NCI-H460 (cell line): Measurements from ENCODE around the gene FOXA1. TPM values are rescaled to one million over a fixed set of nuclear protein-coding genes. Genes with fewer than 3 reads are reported as not detected.
"Not testable (repeated sequence)": the region's sequence is repeated elsewhere in the genome, so short reads cannot be mapped to it uniquely, and the experiment has no call there.

ENCODE experiments used
- DNase-seq: peaks from one replicate; pipeline ENCODE4 v3.0.0-alpha.2; 2016; ENCODE audit warnings: low read depth; ENCODE audit errors: extremely low read depth
- total RNA-seq: library from RNA; depleted of rRNA; stranded (reverse); fragments of >200 nt; shearing (Covaris generic); gene quantifications from 2 replicates; pipeline ENCODE4 v1.2.3, GENCODE V29; 2014; rRNA removed

Gene FOXA1
- total RNA-seq, 1 experiment from 2014 or later, result 30.0 TPM

DNA sequence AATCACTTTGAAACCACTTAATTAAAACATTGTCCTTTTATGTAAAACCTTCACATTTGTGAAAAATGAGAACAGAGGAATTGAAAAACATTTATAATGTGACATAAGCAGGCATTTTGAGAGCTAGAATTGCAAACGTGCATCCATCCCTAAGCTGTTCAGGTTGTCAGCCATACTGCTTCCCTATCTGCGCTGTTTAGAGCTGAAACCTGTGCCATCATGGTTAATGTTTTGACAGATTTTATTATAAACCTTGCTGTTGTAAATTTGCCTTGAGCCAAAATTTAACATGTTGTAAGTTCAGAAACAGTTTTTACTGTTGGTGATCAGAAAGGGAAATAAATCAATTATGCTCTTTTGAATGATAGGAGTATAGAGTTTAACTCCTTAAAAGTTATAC is 31.9 kb downstream of the FOXA1 start:
- DNase-seq, result no peak

DNA sequence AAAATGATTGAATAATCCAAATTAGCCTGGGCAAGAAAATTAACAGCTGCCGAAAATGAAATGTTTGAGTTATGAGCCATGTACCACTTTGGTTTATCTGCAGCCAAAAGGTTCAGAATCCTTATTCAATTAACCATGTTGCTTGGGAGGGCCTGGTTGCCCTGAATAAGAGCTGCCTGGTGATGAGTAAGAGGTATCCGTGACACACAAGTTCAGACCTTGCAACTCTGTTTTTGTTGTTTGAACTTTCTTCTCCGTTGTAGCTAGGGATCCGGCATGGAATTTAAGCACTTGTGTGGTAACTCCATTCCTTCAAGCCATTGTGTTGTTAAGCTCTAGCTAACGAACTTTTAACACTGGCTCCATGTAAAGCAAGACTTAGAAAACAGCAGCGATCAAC is 35.7 kb downstream of the FOXA1 start:
- no peak for DNase-seq

DNA sequence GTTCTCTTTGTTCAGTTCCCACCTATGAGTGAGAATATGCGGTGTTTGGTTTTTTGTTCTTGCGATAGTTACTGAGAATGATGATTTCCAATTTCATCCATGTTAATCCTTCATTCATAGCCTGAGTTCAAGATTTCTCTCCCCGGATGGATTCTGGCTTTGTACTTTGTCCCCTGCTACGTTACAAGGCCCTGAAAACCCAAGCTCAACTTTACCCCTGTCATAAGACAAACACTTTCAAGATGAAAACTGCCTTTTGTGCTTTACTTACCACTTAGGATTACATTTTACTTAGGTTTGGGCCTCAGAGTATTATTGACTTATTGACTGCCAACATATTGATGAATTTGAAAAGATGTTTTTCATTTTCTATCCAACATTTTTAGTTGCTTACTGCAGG is 36.3 kb downstream of the FOXA1 start:
- no peak for DNase-seq

DNA sequence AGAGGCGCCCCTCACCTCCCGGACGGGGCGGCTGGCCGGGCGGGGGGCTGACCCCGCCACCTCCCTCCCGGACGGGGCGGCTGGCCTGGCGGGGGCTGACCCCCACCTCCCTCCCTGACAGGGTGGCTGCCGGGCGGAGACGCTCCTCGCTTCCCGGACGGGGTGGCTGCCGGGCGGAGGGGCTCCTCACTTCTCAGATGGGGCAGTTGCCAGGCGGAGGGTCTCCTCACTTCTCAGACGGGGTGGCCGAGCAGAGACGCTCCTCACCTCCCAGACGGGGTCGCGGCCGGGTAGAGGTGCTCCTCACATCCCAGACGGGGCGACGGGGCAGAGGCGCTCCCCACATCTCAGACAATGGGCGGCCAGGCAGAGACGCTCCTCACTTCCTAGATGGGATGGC is 39.5 kb downstream of the FOXA1 start:
- not testable (repeated sequence) for DNase-seq

DNA sequence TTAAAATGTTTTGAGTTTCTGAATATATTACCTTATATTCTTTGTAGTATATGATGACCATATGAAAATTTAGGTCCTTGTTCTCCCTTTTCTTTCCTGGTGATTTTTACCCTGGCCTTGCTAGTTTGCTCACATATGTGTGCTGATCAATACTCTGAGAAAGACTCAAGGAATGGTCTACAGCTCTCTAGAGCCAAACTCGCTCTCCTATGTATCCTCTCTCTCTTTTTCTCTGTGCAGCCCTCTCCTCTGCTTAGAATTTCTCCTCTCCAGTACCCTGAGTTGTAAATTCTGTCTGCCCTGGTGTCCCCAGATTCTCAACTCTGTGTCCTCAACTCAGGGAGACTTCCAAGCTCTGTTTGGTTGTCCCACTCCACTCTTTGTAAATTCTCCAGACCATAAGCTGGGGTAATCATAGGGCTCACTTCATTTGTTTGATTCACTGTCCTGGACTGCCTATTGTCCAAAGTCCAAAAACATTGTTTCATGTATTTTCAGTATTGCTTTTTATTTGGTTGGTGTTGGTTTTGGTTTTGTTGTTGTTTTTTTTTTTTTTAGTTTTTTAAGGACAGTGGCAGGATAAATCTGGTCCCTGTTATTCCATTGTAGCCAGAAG is 41.0 kb downstream of the FOXA1 start:
- no peak for DNase-seq

DNA sequence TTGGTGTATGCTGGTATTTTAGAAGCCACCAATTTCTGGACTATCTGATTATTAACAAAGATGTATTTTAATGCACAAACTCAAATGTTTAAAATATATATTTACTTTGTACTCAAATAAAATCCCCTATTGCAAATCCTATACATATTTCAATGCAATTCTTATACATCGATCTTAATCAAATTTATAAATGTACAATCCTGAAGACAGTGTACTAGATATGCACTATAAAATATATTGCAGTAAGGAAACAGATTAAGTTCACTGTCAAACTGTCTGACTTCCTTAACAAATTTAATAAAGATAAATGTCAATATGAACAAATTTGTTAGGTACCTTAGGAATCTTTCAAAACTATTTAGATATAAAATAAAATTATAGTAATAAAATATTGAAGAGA is 43.9 kb downstream of the FOXA1 start:
- DNase-seq, result no peak

DNA sequence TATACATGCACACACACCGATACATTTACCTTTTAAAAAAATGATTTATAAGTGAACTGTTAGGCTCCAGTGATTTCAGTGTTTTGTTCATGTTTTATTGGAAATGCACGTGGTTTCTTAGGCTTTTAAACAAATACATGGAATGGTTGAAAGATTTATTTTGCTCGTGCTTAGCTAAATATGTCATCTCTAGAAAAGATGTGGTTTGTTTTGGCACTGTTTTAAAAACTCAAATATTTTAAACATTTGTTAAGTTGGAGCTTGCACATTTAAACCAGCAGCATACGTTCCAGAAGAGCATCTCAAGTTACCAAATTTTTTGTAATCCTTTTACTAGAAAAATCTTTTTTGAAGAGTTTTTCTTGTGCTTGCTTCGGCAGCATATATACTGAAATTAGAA is 44.5 kb downstream of the FOXA1 start:
- DNase-seq, result no peak

DNA sequence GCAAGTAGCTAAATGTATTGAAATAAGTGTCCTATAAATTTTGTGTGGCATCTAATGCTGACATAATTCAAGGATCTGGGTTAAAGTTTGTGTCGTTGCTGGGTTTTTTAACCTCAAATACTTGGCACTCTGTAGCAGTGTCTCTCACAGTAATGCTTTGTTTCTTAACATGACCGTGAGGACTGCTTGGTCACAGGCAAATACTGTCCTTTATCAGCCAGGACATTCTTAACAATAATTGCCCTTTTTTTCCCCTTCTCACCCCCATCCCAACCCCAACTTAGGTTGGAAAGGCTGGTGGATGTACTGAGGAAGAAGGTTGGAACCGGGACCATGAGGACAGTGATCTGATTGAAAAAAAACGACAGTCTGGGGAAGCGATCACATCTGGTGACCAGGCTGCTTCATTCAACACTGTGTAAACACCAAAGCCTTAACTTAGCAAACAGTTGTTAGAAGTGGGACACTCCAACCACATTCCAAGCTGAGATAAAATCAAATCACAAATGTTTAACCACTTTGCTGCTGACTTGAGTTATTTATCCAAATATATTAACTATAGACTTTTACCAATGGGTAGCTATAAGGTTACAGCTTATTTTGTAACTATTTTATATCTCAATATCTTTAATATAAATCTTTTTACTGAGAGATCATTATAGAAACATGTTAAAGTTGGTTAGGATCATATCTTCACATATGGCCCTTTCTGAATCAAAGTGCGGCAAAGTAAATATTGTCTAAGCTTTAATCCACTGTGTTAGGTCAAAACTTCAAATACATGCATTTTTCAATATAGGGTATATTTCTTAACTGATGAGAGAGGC is 48.2 kb downstream of the FOXA1 start:
- peak; percentile 89 for DNase-seq

DNA sequence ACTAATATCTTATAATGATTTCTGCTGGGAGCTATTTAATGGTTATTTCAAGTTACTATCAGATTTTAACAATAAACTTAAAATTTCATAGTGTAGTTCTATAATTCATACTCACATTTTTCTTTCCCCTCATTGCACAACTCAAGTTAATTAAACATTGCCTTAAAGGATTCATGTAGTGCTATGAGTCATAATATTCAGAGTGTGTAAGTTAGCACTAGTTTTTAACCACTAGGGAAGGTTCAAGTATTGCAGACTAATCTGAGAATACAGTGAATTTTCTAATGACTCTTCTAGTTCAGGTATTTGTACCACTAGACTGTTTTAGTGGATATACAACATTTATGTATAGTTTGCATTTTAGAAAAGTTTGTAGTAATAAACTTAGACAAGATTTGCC is 49.9 kb downstream of the FOXA1 start:
- peak; percentile 51 for DNase-seq

DNA sequence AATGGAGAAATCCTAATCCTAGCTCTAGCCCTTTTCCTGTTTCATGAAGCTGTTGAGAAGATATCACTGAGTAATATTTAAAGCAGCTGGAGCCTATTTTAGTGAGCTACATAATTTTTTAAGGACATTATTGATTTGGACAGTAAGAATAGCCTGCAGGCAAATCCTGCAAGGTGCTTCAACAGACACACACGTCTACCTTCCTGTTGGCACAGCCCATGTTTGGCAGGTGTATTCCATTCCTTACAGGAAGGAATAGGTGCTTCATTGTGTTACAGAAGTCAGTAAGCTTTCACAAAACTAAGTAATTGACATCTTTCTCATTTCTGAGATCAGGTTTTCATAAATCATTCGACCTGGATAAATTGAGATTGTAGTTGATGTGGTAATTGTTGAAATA is 50.6 kb downstream of the FOXA1 start:
- DNase-seq, result no peak

DNA sequence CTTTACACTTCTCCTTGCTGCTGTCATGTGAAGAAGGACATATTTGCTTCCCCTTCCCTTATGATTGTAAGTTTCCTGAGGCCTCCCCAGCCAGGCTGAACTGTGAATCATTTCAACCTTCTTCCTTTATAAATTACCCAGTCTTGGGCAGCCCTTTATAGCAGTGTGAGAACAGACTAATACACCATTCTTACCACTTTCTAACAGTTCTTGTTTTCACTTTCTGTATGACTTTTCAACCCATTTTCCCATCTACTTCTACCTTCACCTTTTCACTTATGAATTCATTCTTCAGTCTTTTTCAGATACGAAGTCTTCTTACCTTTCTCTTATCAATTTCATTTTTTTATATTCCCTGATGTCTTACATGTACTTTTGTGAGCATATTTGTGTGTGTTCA is 55.1 kb downstream of the FOXA1 start:
- no peak for DNase-seq

Other genes with a start within 250 kb of the FOXA1 start
- gene TTC6, start 380 bp upstream of the FOXA1 start, total RNA-seq, result 3.1 and 5.1 TPM in 2 replicates